Stomach (tissue), 4 donors: Measurements from ENCODE around the gene LIMK1.

Experiments
- EP300 ChIP-seq: sonication (generic); formaldehyde crosslinking; IDR thresholded peaks from one replicate; pipeline ENCODE4 v1.6.1; 2017; ENCODE audit warnings: antibody characterized with exemption
- POLR2AphosphoS5 ChIP-seq, 3 donors: sonication (generic); formaldehyde crosslinking; IDR thresholded peaks; one replicate each; pipeline ENCODE4 v1.6.1; 2016; ENCODE audit warnings: antibody characterized with exemption in 3 of 3
- TF ChIP-seq, protein P1 (sequence below), 7 experiments: fragments of 450-650 bp in 4 of 7; fragments of 200-600 bp in 3 of 7; sonication (generic) in 3 of 7; IDR thresholded peaks; one replicate each; pipeline ENCODE4 v1.5.1; 2016 to 2019; ENCODE audit warnings: antibody characterized with exemption in 7 of 7, control low read depth in 2 of 7, mild to moderate bottlenecking in 1 of 7

DNA sequence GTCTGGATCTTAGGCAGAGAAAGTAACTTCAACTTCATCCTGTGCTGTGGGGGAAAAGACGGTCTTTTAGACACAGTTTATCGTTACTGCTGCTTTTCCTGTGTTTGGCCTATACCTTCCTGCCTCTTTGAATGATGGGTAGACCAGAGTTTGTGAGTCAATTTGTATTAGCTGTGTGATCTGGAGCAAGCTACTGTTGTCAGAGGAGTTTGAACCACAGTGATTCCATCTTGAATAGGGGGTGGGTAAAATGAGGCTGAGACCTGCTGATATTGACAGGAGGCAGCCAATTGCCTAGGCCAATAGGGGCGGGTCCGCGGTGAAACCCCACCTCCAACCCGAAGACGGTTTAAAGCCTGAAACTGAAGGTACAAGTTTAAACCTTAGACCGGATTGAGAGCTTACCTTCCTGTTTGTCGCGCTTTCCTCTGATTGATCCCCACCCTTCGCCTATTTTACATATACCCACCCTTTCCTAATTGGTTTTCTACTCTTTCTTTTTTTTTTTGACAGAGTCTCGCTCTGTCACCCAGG, 54.8 kb downstream of the LIMK1 start:
- TF ChIP-seq, protein P1, sequence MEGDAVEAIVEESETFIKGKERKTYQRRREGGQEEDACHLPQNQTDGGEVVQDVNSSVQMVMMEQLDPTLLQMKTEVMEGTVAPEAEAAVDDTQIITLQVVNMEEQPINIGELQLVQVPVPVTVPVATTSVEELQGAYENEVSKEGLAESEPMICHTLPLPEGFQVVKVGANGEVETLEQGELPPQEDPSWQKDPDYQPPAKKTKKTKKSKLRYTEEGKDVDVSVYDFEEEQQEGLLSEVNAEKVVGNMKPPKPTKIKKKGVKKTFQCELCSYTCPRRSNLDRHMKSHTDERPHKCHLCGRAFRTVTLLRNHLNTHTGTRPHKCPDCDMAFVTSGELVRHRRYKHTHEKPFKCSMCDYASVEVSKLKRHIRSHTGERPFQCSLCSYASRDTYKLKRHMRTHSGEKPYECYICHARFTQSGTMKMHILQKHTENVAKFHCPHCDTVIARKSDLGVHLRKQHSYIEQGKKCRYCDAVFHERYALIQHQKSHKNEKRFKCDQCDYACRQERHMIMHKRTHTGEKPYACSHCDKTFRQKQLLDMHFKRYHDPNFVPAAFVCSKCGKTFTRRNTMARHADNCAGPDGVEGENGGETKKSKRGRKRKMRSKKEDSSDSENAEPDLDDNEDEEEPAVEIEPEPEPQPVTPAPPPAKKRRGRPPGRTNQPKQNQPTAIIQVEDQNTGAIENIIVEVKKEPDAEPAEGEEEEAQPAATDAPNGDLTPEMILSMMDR (IDR thresholded peaks at IDR 0.05) = no peak
- TF ChIP-seq POLR2AphosphoS5 (IDR thresholded peaks at IDR 0.05) (no peak), EP300 (no peak)
